Lung (tissue), 12 donors: Measurements from ENCODE around the gene FXYD2. TPM values are rescaled to one million over a fixed set of nuclear protein-coding genes. Genes with fewer than 3 reads are reported as not detected.

Experiments used
- ATAC-seq: fragments of 200-7000 bp; cut with Tn5 transposase; one replicate; pipeline ENCODE4 v1.9.1; 2020; ENCODE audit warnings: moderate number of reproducible peaks; ENCODE audit not compliant: insufficient read depth, low FRiP score
- DNase-seq, 3 donors: peaks; one replicate each; pipeline ENCODE4 v3.0.0-alpha.2; 2013 to 2017
- H3K27ac ChIP-seq, 2 donors: one replicate each; pipeline ENCODE4 v1.5.1; 2013; ENCODE audit warnings: mild to moderate bottlenecking in 2 of 2, moderate library complexity in 2 of 2, control low read depth in 1 of 2, inconsistent platforms in 1 of 2, low read depth in 1 of 2, low read length in 1 of 2
- H3K27me3 ChIP-seq, 3 donors: one replicate each; pipeline ENCODE4 v1.5.1; 2013; ENCODE audit warnings: low read length in 2 of 3; ENCODE audit not compliant: control insufficient read depth in 3 of 3, insufficient read depth in 3 of 3
- H3K36me3 ChIP-seq, 4 donors: one replicate each; pipeline ENCODE4 v1.5.1; 2013; ENCODE audit warnings: low read length in 4 of 4, mild to moderate bottlenecking in 1 of 4, moderate library complexity in 1 of 4; ENCODE audit not compliant: control insufficient read depth in 4 of 4, insufficient read depth in 4 of 4
- H3K4me1 ChIP-seq, 5 donors: one replicate each; pipeline ENCODE4 v1.5.1; 2013; ENCODE audit warnings: low read length in 5 of 5, mild to moderate bottlenecking in 2 of 5, moderate library complexity in 1 of 5; ENCODE audit not compliant: control insufficient read depth in 5 of 5, insufficient read depth in 5 of 5
- H3K4me3 ChIP-seq: one replicate; pipeline ENCODE4 v1.5.1; 2013; ENCODE audit warnings: mild to moderate bottlenecking, control low read depth, moderate library complexity
- H3K9ac ChIP-seq, 2 donors: one replicate each; pipeline ENCODE4 v1.5.1; 2013; ENCODE audit warnings: low read length in 2 of 2, control low read depth in 1 of 2; ENCODE audit not compliant: insufficient read depth in 1 of 2
- H3K9me3 ChIP-seq, 4 donors: one replicate each; pipeline ENCODE4 v1.5.1; 2013; ENCODE audit warnings: low read length in 3 of 4, mild to moderate bottlenecking in 1 of 4, moderate library complexity in 1 of 4; ENCODE audit not compliant: control insufficient read depth in 4 of 4, insufficient read depth in 3 of 4
- CTCF ChIP-seq: IDR thresholded peaks from 2 replicates; pipeline ENCODE4 v1.5.1; 2012; ENCODE audit warnings: mild to moderate bottlenecking; ENCODE audit errors: control extremely low read depth, extremely low read depth
- WGBS, 2 donors: extraction: QIAGEN DNeasy Blood & Tissue Kit; methylation state at CpG; one replicate each; pipeline ENCODE4 v1.1.7; 2013; 5-methylcytosine and 5-hydroxymethylcytosine counted together
- polyA plus RNA-seq, 2 donors: library from polyadenylated mRNA; stranded (reverse); fragments of 200-250 nt; gene quantifications; one replicate each; pipeline ENCODE4 v1.2.1, GENCODE V29; 2013
- total RNA-seq, 2 donors: library from RNA; depleted of rRNA in 1 of 2; stranded (reverse); fragments of >200 nt in 1 of 2; gene quantifications; one replicate each; pipeline ENCODE4 v1.2.1, GENCODE V29; 2014 to 2021
- donor health status: control.
- donor health status: control.
- donor health status: Bipolar disorder and iron deficiency.
- donor health status: healthy.
- donor health status: DM: yes; HTN: yes; CAD: no.

The FXYD2 gene
- total and polyA plus RNA-seq, 4 donors = 1.6 to 6.9 (median 3.7) TPM

GRCh38 chr11:117857734-117858414 is 33.3 kb upstream of the FXYD2 start:
- WGBS, 2 donors = 64 to 79% methylated on average over 11 of the region's 11 CpGs
- Histone ChIP-seq H3K9me3 (peaks cover 0 to 2% (median 0%) of the 10 kb centered on the region in 4 donors), H3K36me3 (peaks cover 0 to 3% (median 0%) of the 10 kb centered on the region in 4 donors), H3K27ac (no peak overlapping the region), H3K27me3 (no peaks in the 10 kb centered on the region), H3K4me3 (no peak overlapping the region), H3K9ac (no peak overlapping the region), H3K4me1 (peaks cover 4 to 72% (median 42%) of the 10 kb centered on the region in 5 donors)
- ATAC-seq (no peak), DNase-seq (peak in 1 of 3 donors; percentile 52)
- no peak for TF ChIP-seq CTCF

- TF ChIP-seq CTCF = no peak
- peak in 2 of 3 donors; percentile 56 to 63 for DNase-seq
- Histone ChIP-seq H3K36me3 (peaks cover 0 to 5% (median 2%) of the 10 kb centered on the region in 4 donors), H3K27me3 (no peaks in the 10 kb centered on the region), H3K4me1 (peaks cover 4 to 65% (median 30%) of the 10 kb centered on the region in 5 donors), H3K9me3 (peaks cover 0 to 7% (median 2%) of the 10 kb centered on the region in 4 donors), H3K4me3 (no peak overlapping the region), H3K9ac (peak overlapping the region in 1 of 2 donors; percentile 26), H3K27ac (no peak overlapping the region)
- no peak for ATAC-seq
- 79 to 83% methylated on average over 13 of the region's 13 CpGs for WGBS, 2 donors
Measured at GRCh38 chr11:117855912-117856651, 31.5 kb upstream of the FXYD2 start.

GRCh38 chr11:117855186-117855845 is 30.8 kb upstream of the FXYD2 start:
- DNase-seq (peak; percentile 86 to 90 (median 88)), ATAC-seq (no peak)
- H3K27ac ChIP-seq = no peak overlapping the region
- no peaks in the 10 kb centered on the region for H3K27me3 ChIP-seq
- peaks cover 3 to 68% (median 30%) of the 10 kb centered on the region in 5 donors for H3K4me1 ChIP-seq
- H3K4me3 ChIP-seq = no peak overlapping the region
- 50 to 73% methylated on average over 12 of the region's 12 CpGs for WGBS, 2 donors
- TF ChIP-seq CTCF = no peak
- peaks cover 0 to 5% (median 2%) of the 10 kb centered on the region in 4 donors for H3K36me3 ChIP-seq
- H3K9me3 ChIP-seq = peaks cover 0 to 7% (median 2%) of the 10 kb centered on the region in 4 donors
- peak overlapping the region; percentile 26 to 27 for H3K9ac ChIP-seq
